Cardiac muscle cell (in vitro differentiated cells and primary cell): ENCODE data around the gene ASCL4. TPM values are rescaled to one million over a fixed set of nuclear protein-coding genes. Genes with fewer than 3 reads are reported as not detected.

ENCODE experiments used
- DNase-seq, 2 donors: peaks; one replicate each; pipeline versions ENCODE4 v3.0.0 to v3.0.0-alpha.2; 2010 to 2017; ENCODE audit warnings: low read depth in 1 of 2, low spot score in 1 of 2
- H3K27ac ChIP-seq: fragments of 200-600 bp; sonication (generic); 2 replicates; pipeline ENCODE4 v1.5.1; 2016
- H3K27me3 ChIP-seq: fragments of 200-600 bp; sonication (generic); 2 replicates; pipeline ENCODE4 v1.6.0; 2016; ENCODE audit warnings: control low read depth
- H3K36me3 ChIP-seq: fragments of 200-600 bp; sonication (generic); 2 replicates; pipeline ENCODE4 v1.5.1; 2016; ENCODE audit warnings: control low read depth
- H3K4me1 ChIP-seq: fragments of 200-600 bp; sonication (generic); 2 replicates; pipeline ENCODE4 v1.8.1; 2017; ENCODE audit warnings: low read depth, mild to moderate bottlenecking, mixed run types
- H3K4me3 ChIP-seq: fragments of 200-600 bp; sonication (generic); 2 replicates; pipeline ENCODE4 v1.5.1; 2016; ENCODE audit warnings: mild to moderate bottlenecking
- H3K9me3 ChIP-seq: fragments of 200-600 bp; sonication (generic); 2 replicates; pipeline ENCODE4 v1.5.1; 2017; ENCODE audit warnings: low read depth, mild to moderate bottlenecking, control low read depth
- CTCF ChIP-seq: IDR thresholded peaks from 2 replicates; pipeline ENCODE4 v1.5.1; 2012; ENCODE audit warnings: low read depth, mild to moderate bottlenecking, low read length
- polyA plus RNA-seq: library from polyadenylated mRNA; unstranded; fragments of >200 nt; fragmentation: Nextera tagmentation; extraction: Ambion mirVana; gene quantifications from 2 replicates; pipeline ENCODE4 v1.2.1, GENCODE V29; 2016
- total RNA-seq: library from RNA; depleted of rRNA; stranded (reverse); fragments of >200 nt; gene quantifications from 2 replicates; pipeline ENCODE4 v1.2.3, GENCODE V29; 2016

ASCL4 gene
- total and polyA plus RNA-seq, 2 experiments from 2014 or later, result not detected

DNA sequence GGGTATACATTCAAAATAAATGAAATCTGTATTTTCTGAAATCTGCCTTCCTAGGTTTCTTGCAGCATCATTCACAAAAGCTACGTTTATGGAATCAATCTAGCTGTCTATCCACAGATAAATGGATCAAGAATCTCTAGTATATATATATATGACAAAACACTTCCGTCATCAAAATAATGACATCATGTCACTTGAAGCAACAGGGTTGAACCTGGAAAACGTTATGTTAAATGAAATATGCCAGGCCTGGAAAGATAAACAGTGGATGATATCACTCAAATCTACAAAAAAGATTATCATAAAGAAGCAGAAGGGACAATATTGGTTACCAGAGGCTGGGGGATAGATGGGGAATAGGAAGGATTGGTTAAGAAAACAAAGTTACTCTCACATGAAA, 28.6 kb downstream of the ASCL4 start:
- TF ChIP-seq CTCF, result no peak
- no peak overlapping the region for H3K4me3 ChIP-seq
- H3K9me3 ChIP-seq, result no peaks in the 10 kb centered on the region

DNA sequence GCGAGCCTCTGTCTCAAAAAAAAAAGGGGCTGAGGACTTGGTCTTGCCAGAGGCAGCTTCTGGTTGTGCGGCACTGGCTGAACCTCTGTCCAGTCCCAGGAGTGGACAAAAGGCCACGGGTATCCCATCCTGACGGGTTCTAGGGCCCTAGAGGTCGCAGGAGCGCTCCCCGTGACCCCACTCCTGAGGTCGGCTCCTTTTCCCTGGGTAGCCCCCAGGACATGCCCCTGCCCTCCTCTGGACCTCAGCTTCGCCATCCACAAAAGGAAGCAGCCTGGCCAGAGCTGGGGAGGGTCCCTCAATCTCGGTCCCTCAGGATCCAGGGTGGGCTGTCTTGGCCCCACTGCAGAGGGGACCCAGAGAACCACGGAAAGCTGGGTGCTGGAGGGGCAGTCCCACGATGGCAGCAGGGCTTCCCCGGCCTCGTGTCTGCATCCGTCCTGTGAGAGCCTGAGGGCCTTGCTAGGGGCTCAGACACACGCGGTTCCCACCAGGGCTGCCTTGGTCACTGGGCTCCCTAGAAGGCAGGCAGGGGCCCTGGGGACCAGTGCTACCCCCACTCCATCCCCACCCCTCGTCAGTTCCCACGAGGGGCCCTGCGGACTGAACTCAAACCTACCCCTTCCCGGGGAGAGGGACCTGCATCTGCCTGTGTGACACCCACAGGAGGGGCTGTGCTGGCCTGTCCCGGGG, 31.1 kb downstream of the ASCL4 start:
- no peak overlapping the region for H3K27ac ChIP-seq
- H3K27me3 ChIP-seq, result peaks cover 2% of the 10 kb centered on the region

More for the DNA sequence above, 28.6 kb downstream of the ASCL4 start:
- Histone ChIP-seq H3K27me3 (peaks cover 2% of the 10 kb centered on the region), H3K4me1 (no peaks in the 10 kb centered on the region), H3K36me3 (no peaks in the 10 kb centered on the region), H3K27ac (no peak overlapping the region)
- DNase-seq, result no peak

GRCh38 chr12:107807471-107808150, 33.1 kb downstream of the ASCL4 start:
- no peak overlapping the region for H3K4me3 ChIP-seq
- no peak overlapping the region for H3K27ac ChIP-seq
- DNase-seq, result no peak
- no peak for TF ChIP-seq CTCF
- H3K4me1 ChIP-seq, result no peaks in the 10 kb centered on the region
- H3K9me3 ChIP-seq, result no peaks in the 10 kb centered on the region
- H3K27me3 ChIP-seq, result no peaks in the 10 kb centered on the region
- H3K36me3 ChIP-seq, result no peaks in the 10 kb centered on the region

More for the DNA sequence above, 31.1 kb downstream of the ASCL4 start:
- H3K4me3 ChIP-seq, result no peak overlapping the region
- no peak for DNase-seq
- H3K9me3 ChIP-seq, result no peaks in the 10 kb centered on the region
- H3K4me1 ChIP-seq, result no peaks in the 10 kb centered on the region
- no peak for TF ChIP-seq CTCF
- no peaks in the 10 kb centered on the region for H3K36me3 ChIP-seq

- H3K4me3 ChIP-seq, result no peak overlapping the region
- no peaks in the 10 kb centered on the region for H3K9me3 ChIP-seq
- H3K27me3 ChIP-seq, result no peaks in the 10 kb centered on the region
- DNase-seq, result no peak
- no peak for TF ChIP-seq CTCF
- no peaks in the 10 kb centered on the region for H3K4me1 ChIP-seq
- H3K36me3 ChIP-seq, result no peaks in the 10 kb centered on the region
- no peak overlapping the region for H3K27ac ChIP-seq
These were observed 42.7 kb downstream of the ASCL4 start for GRCh38 chr12:107817250-107817649.

DNA sequence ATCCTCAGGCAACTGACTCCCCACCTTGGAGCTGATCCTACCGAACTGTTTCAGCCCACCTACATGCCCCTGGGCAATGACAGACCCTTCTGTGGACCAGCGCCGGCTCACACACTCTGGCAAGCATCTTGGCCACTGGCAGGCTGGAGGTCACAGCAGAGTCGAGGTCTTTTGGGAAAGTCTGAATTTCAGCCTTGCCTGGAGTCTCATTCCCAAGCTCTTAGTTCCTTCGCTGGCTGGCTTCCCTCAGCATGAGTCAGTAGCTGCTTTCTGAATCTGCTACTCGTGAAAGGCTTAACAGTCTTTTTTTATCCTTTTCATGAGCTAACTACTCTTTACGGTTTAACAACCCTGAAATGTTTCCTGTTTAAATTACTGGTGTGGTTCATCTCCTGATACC, 44.5 kb downstream of the ASCL4 start:
- Histone ChIP-seq H3K27me3 (no peaks in the 10 kb centered on the region), H3K27ac (no peak overlapping the region), H3K36me3 (no peaks in the 10 kb centered on the region), H3K4me1 (no peaks in the 10 kb centered on the region), H3K9me3 (no peaks in the 10 kb centered on the region), H3K4me3 (no peak overlapping the region)
- no peak for DNase-seq
- TF ChIP-seq CTCF, result no peak
